B cell (primary cell): ENCODE data around the gene SIDT2.

ENCODE experiments used
- CTCF ChIP-seq: fragments of 200-600 bp; IDR thresholded peaks from one replicate; pipeline ENCODE4 v1.8.0; 2022; ENCODE audit warnings: antibody characterized with exemption, mild to moderate bottlenecking
- EZH2 ChIP-seq: IDR thresholded peaks from 2 replicates; pipeline ENCODE4 v1.6.1; 2012; ENCODE audit warnings: borderline replicate concordance, low read depth, mild to moderate bottlenecking, moderate library complexity, low read length; ENCODE audit not compliant: insufficient read depth, poor library complexity, severe bottlenecking

- TF ChIP-seq EZH2 (no peak), CTCF (no peak)
Measured at GRCh38 chr11:117198613-117199012, 20.1 kb downstream of the SIDT2 start.
